ENCODE results near the gene LPIN2.
"Not testable (repeated sequence)": the region's sequence is repeated elsewhere in the genome, so short reads cannot be mapped to it uniquely, and the experiment has no call there.

LPIN2 gene

DNA sequence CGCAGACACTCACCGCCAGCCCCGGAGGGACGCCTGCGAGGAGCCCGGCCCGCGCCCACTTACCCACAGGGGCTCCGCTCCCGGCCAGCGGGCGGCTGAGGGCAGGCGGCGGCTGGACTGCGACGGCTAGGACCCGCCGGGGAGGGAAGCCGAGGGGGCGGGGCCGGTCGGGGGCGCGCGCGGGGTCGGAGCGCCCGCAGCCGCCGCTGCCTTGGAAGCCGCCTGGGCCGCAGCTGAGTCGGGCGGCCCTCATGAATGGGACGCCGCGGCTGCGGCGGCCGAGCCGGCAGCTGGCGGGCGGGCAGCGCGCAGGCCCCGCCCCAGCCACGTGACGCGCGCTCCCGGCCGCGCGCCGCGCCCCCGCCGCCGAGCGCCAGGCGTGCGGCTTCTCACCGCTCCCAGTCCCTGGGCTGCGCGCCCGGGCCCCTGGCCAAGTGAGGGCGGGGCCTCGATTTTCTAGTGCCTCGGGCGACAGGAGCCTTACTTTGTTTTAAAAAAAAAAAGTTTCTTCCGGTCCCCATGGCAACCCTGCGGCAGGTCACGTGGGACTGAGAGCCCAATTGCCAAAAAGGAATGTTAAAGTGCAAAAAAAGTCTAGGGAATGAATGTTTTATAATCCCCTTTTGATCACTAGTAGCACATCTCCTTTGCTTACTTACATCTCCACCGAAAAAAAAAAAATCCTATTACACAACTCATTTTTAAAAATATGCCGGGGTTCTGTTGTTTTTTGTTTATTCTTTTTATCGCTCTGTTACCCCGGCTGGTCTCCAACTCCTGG is at the start of gene LPIN2:
Gene LPIN2, minus strand, starts transcription at position 121 of the 781 bp plus-strand sequence. CDS start 52,304 bp downstream, outside the sequence.
- DNase-seq: peak; percentile 91

DNA sequence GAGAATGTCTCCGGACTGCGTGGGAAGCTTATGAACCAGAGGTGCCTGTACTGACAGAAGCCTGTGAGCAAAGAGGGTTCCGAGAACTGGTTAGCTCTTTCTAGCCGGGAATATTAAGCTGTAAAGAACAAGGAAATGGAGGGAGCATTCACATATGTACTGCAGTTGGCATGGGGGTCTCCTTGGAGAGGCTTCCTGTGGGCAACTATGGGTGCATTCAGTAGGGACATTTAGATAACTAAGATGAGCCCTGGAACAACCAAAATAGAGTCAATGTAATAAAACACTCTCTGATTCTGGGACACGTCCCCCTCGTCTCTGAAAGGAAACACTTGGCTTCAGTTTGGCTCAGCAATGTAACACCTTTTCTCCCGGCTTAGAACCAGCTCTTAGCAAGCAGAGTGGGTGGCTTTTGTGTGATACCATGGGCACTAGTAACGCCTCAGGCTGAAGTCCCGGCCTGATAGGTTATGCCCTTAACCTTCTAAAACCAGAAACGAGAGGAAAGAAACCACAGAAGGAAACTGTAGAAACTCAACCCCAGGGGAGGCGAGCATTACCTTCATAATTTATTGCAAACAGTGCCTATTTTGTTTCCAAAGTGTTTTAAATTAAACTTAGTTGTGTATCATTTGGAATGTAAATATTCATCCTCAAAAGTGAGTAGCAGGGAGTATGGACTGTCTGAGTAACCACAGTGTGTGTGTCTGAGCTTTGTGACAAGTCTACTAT is 48.8 kb upstream of the LPIN2 start:
- DNase-seq: no peak

DNA sequence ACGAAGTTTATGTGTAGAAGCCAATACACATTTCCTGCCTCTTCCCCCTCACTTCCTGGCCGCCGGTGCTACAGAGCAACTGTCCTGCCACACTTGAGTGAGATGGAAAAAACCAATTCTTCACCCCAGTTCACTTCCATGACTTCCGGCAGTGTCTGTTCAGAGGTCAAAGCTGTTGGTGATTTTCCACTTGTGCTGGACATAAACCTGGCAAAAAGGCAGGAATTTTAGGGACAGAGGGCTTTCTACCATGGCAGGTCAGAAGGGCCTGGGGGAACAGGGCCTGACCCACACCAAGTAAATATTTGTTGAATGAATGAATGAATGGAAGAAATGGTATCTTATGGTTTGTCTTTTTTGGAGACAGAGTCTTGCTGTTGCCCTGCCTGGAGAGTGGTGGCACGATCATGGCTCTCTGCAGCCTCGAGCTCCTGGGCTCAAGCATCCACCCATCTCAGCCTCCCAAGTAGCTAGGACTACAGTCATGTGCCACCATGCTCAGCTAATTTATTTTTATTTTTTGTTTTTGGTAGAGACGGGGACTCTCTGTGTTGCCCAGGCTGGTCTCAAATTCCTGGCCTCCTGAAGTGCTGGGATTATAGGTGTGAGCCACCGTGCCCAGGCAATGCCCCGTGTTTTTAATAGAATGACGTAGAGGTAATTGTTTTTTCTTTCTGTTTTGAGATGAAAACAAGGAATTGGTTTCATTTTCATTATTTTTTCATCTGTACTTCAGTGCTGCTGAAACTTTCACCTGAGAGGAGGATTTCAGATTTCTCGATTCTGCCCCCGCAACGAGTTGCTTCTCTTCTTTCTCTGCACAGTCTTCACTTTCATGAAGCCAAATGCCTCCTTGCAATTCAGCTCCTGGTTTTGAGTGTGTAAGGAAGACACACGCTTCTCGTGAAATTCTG is 48.0 kb upstream of the LPIN2 start:
- no peak for DNase-seq

DNA sequence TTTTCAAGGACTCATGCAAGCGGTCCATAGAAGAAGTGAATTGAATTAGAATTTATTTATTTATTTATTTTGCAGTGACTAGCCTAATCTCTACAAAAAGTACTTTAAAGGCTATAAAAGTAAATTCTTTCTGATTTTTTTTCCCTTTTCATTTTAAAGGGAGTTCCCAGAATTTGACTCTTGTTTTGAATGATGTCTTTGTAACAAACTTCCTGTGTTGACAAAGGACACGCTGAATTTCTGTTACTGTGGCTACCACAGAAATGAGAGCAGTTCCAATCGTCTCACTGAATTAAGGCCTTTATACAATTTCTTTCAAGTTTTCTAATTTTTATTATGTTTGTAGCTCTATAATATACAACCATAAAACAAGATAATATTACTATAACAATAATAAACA is 46.3 kb upstream of the LPIN2 start:
- DNase-seq: no peak

GRCh38 chr18:3058328-3059191 is 45.6 kb upstream of the LPIN2 start:
- DNase-seq: no peak

DNA sequence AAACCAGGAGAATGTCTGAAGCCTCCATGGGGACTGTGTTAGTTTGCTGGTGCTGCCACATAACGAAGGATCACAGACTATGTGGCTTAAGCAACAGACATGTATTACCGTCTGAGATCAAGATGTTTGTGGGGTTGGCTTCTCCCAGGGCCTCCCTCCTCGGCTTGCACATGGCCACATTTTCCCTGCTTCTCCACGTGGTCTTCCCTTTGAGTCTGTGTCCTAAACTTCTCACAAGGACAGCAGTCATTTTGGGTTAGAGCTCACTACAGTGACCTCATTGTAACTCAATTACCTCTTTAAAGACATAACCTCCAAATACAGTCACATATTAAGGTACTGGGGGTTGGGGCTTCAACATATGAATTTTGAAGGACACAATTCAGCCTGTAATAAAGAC is 44.6 kb upstream of the LPIN2 start:
- DNase-seq: no peak

DNA sequence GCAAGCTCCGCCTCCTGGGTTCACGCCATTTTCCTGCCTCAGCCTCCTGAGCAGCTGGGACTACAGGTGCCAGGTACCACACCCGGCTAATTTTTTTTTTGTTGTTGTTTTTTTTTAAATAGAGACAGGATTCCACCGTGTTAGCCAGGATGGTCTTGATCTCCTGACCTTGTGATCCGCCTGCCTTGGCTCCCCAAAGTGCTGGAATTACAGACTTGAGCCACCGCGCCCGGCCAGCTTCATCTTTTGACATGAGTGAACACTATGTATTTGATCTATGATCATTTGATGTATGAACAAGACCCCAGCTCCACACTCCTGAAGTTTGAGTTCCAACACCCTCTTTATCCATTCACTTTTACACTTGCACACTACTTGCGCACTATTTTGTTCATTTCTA is 43.4 kb upstream of the LPIN2 start:
- DNase-seq: no peak

GRCh38 chr18:3055816-3056215 is 42.9 kb upstream of the LPIN2 start:
- DNase-seq: no peak

DNA sequence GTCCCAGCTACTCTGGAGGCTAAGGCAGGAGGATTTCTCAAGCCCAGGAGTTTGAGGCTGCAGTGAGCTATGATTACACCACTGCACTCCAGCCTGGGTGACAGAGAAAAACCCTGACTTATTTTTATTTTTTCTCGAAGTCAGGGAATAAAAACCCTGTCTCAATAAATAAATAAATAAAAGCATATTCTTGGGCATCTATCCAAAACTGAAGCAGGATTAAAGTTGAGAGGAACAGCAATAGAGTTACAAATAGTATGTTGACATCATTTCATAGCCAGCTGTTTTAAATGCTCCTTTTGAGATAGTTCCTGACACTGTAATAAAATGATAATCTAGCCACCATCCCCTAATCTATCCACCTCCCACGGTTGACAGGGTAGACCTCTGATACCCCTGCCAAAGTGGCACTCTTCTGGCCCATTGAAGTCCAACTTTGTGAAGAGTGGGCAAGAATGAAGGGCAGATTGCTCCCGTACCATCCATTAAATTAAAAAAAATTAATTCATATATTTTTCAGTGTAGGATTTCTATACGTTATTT is 42.3 kb upstream of the LPIN2 start:
- no peak for DNase-seq

- no peak for DNase-seq
These were observed 41.8 kb upstream of the LPIN2 start for GRCh38 chr18:3054780-3055179.

DNA sequence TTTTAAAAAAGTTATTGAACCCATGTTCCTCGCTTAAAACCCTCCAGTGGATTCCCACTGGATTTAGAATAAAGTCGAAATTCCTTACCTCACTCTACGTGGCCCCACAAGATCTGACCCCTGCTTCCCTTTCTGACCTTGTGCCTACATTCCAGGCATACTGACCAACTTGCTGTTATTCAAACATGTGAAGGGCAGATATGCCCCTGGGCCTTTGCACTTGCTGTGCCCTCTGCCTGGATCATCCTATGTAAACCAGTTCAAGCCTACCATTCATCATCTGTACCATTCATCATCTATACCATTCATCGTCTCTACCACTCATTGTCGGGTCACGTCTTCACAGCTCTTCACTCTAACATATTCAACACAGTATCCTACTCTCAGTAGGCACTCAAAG is 41.3 kb upstream of the LPIN2 start:
- DNase-seq: no peak

GRCh38 chr18:3053081-3053480 is 40.1 kb upstream of the LPIN2 start:
- no peak for DNase-seq

GRCh38 chr18:3052411-3052758 is 39.4 kb upstream of the LPIN2 start:
- DNase-seq: no peak

- no peak for DNase-seq
These were observed 38.9 kb upstream of the LPIN2 start for GRCh38 chr18:3051718-3052410.

DNA sequence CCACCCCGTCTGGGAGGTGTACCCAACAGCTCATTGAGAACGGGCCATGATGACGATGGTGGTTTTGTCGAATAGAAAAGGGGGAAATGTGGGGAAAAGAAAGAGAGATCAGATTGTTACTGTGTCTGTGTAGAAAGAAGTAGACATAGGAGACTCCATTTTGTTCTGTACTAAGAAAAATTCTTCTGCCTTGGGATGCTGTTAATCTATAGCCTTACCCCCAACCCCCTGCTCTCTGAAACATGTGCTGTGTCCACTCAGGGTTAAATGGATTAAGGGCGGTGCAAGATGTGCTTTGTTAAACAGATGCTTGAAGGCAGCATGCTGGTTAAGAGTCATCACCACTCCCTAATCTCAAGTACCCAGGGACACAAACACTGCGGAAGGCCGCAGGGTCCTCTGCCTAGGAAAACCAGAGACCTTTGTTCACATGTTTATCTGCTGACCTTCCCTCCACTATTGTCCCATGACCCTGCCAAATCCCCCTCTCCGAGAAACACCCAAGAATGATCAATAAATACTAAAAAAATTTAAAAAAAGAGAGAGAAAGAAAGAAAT is 37.0 kb upstream of the LPIN2 start:
- not testable (repeated sequence) for DNase-seq

DNA sequence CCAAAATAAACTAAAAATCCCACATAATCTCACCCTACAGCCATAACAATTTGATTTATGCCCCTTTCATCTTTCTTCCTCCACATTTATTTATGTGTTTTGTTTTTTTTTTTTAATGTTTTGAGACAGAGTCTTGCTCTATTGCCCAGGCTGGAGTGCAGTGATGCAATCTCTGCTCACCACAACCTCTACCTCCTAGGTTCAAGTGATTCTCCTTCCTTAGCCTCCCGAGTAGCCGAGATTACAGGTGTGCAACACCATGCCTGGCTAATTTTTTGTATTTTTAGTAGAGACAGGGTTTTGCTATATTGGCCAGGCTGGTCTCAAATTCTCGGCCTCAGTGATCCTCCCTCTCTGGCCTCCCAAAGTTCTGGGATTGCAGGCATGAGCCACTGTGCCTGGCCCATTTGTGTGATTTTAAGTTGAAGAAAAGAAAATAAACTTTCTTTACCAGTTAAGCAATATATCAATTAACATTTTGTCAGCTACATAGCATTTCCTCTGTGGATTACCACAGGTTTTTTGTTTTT is 35.9 kb upstream of the LPIN2 start:
- DNase-seq: no peak

DNA sequence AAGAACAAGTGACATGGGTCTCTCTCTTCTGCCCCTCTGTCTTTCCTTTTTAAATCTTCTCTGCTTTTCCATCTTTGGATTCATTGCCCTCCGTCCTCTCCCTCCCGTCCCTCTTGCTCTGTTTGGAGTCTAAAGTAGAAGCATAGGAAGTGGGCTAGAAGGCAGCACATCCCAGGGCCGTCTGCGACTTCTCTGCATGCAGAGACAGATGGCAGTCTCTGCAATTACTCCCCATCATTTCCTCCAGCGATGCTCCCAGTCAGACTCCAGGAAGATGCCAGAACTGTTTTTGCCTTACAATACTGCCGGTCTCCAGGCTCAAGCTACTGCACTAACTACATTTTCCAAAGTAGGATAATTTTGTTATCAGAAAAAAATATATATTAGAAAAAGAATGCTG is 35.2 kb upstream of the LPIN2 start:
- DNase-seq: no peak

GRCh38 chr18:3046216-3046808 is 33.4 kb upstream of the LPIN2 start:
- no peak for DNase-seq

DNA sequence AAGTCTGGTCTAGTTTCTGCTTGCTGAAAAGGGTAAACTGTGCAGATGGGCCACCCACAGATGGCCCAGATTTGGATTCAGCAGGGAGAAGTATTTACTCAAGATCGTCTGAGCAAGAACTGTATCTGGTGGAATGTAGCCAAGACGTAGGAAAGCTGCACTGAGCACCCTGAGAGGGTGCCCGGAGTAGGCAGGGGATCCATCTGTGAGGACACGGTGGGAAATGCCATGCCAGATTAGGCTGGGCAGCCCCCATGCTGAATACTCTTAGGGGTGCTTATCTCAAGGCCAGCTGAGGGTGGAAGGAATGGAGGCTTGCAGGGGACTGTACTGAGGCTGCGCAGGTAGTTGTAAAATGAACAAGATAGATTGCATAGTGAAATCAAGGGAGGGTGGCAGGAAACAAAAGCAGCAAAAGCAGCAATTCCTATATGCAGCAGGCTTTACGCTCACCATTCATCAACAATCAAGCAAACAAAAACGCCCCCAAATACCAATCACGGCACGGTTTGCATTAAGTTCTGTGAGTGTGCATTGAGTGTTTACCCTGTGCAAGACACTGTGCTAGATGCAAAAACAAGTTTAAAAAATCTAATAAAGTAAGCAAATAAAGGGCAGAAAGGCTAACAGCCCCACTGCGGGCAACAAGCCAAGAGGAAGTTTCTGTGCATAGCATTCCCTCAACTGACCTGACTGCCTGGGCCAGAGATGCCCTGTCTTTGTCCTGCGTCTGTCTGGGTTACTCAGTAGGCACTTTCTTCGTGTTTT is 32.2 kb upstream of the LPIN2 start:
- DNase-seq: no peak

- no peak for DNase-seq
These were observed 29.4 kb upstream of the LPIN2 start for GRCh38 chr18:3042379-3042778.

Data from GOT3 (cell line).